NCI-H146 treated with DMSO at 0.1 percent for 48 hours (cell line): Measurements from ENCODE around the gene OR52L1.
"Not testable (repeated sequence)": the region's sequence is repeated elsewhere in the genome, so short reads cannot be mapped to it uniquely, and the experiment has no call there.

ENCODE experiments used
- DNase-seq: peaks from one replicate; lab custom pipeline; 2025; ENCODE audit not compliant: unreplicated experiment; lab: John Stamatoyannopoulos, UW

OR52L1 gene

DNA sequence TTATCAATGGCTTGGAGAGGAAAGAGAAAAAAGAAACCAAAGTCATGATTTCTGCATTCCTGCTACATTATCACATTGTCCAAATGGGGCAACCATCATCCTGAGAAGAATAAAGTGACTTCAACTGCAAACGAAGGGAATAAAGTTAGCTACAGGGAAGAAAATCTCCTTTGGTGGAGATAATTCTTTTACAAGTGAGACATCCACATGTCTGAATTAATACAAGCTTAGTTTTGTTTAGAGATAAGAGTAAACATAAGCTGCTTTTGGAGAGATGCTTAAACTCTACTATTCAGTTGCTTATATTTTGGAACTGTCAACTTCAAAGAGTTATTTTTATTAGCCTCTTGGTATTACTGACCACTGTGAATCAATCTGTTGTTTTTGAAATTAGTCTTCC, at the start of gene OR52L1:
TSS of gene OR52L1 (minus strand) at position 101 of the 400 bp plus-strand sequence. CDS start at position 46, 55 bp downstream.
- no peak for DNase-seq

DNA sequence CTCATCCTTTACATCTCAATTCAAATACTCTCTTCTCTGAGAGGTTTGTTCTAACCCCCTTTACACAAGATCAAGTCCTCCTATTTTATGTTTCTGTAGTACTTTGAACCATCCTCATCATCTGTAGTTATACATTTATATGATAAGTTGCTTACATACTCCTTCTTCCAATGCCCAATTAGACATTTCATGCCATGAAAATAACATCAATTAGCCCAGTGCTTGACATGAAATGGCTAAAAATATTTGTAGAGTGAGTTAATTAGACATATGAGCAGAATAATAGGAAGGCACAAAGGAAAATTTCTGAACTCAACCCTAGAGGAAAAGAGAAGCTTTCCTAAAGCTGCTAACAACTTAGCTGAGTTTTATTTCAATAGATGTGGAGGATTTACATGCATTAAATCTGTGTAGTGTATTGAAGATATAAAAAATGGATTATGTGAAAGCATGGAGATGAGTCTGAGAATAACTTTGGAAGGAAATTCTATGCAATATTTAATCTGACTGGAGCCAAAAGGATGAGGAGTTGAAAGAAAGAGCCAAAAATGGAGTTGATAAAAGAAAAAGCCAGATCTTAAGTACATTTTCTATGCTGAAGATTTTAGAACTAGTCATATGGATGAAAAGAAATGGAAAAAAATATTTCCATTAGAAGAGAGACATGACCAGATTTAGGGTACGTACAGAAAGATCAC, 44.1 kb upstream of the OR52L1 start, which contains the start of gene OR56A1:
TSS of gene OR56A1 (minus strand) at position 51 of the 698 bp plus-strand sequence. CDS start 3,066 bp downstream, outside the sequence.
- DNase-seq, result no peak

DNA sequence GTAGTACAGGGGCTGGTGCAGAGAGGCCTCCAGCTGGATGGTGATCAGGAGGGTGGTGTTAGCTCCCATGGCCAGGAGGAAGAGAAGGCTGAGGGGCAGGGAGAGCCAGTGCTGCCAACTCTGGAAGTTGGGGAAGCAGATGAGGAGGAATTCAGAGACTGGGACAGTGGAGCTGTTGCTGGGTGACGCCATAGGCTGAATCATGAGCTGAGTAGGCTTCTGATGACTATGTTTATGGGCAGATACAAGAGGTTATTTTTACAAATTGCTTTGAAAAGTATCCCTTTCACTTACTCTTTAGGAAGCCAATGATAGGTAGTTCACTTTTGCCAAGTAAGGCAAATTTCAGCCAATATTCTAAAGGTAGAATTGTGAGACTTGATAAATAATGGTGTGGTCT, 40.7 kb upstream of the OR52L1 start:
- no peak for DNase-seq

DNA sequence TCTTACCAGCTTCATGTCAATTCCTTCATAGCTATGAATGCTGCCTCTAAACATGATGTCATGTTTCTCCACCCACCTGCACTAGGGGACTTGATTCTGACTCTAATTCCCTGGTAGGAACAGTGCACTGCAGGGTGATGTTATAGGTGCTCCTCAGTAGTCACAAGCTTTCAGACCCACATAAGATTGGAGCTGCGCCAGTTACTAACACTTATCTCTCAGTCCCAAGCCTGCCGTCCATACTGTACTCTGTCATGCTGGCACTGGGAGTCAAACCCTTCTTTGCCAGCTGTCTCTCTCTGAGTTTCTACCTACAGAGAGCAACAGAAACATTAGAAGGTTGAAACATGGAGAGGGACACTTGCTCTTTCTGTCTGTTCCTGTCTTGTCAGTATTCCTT, 38.3 kb upstream of the OR52L1 start:
- no peak for DNase-seq

DNA sequence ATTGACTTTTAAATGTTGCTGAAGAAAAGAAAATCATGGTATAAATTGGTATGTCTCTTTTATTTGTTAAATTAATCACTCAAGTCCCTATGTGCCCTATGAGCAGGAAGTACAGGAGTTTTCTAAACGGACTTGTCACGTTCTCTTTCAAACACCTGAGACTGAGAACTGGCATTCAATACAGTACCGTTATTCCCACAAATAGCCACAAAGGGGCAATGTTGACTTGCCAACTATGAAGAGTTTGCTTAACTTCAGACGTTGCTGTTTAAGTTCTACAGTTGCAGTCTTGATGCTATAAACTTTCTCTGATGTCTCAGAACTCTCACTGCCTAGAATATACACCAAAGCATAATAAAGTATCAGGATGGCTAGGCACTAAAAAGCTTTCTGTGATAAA, 36.2 kb upstream of the OR52L1 start:
- DNase-seq, result peak; percentile 8

DNA sequence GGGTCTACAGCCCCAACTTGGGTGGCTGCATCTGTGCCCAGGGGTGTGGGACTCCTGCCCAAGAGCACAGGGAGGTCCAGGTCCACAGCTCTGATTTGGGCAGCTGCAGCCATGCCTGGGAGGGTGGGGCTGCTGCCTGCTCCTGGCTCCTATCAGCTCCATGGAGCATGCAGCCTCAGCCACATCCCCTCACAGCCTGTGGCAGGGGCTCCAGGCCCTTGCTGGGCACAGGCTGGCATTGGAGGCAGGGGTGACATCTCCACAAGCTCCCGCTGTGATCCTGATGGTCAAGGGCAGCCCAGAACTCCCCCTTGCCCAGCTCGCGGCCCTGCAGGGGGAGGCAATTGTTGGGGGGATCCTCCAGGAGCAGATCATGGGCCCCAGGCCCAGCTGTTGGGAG, 26.3 kb upstream of the OR52L1 start:
- no peak for DNase-seq

DNA sequence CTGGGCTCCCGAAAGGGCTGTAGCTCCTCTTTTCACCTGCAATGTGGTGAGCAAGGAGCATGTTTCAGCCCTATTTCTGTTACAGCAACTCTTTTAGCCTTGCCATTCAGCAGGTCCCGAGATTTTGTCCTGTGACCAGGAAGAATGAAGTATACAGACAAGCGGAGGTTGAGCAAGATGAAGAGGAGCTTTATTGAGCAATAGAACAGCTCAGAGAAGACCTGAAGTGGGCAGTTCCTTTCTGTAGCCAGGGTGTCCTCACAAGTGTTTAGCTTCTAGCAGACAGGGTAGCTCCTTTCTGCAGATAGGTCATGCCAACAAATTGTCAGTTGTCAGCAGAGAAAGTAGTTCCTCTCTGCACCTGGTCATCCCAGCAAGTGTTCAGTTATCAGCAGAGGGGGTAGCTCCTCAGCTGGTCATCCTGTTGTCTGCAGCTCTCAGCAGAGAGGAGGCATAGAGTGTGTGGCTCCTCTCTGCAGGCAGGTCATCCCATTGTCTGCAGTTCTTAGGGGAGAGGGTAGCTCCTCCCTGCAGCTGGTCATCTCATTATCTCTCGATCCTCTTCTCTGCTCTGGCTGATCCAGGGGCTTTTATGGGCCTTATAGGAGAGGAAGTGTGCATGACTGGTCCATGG, 25.4 kb upstream of the OR52L1 start:
- no peak for DNase-seq

DNA sequence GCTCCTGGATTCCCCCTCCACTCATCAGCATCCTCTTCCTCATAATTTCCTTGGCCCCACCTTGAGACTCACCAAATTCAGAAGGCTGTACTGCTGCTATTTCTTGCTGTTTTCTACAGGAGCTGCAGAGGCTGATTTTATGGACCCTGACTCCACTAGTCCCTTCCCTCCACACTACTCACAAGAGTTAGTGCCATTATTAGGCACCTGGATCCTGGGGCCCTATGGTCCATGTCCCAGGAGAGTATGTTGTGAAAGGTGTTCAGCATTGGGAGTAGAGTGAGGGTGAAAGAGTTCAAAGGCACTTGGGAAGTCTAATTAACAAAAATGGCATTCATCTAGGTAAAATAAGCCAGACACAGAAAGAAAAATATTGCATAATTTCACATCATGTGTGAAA, 20.1 kb upstream of the OR52L1 start, which contains the start of gene OR56A4:
TSS of gene OR56A4 (minus strand) at position 101 of the 400 bp plus-strand sequence. CDS start 3,954 bp downstream, outside the sequence.
- DNase-seq, result no peak

DNA sequence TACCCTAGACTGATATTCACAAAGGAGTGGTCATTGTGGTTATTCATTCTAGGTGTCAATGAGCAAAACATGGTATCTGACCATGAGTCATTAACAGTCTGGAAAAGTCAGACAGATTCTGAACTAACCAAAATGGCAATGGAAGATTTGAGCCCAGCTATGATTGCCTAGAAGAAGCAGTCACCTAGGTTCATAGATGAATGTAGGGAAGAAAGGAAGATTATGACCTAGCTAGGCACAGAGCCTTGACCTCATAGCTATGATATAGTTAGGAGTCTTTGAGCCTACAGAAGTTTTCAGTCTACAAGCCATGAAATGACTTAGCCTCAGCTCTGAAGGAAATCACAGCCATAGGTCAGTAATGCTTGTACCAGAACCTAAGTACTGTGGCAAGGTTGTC, 19.6 kb upstream of the OR52L1 start:
- DNase-seq, result no peak

DNA sequence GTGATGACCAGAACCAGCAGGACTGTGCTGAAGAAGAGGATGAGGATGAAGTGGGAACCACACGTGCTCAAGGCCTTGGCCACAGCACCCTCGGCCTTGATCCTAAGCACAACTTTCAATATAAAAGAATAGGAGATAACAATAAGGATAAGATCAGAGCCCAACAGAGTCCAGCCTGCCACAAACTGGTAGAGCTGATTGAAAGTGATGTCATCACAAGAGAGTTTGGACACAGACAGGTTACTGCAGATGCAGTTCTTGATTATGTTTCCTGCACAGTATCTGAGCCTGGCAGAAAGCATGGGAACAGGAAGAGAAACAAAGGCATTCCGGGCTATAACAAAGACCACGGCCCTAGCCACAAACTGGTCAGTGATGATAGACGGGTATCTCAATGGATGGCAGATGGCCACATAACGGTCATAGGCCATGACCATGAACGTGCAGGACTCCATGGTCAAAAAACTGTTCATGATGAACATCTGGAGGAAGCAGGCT, 15.5 kb upstream of the OR52L1 start:
- no peak for DNase-seq

DNA sequence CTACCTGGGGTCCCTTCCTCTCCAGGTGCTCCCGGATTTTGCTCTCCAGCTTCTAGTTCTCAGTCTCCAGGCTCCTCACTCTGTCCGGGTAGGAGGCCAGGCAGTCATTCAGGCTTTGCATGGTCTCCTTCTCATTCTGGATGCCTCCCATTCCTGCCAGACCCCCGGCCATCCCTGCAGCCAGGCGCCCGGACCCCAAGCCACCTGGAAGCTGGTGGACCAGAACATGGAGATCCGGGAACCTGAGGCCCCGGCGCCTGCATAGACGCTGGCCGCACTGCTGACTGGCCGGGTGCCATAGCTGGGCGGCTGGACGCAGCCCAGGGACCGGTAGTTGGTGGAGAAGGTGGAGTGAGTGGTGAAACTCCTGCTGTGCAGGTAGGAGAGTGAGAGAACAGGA, 8.0 kb upstream of the OR52L1 start:
- DNase-seq, result no peak

DNA sequence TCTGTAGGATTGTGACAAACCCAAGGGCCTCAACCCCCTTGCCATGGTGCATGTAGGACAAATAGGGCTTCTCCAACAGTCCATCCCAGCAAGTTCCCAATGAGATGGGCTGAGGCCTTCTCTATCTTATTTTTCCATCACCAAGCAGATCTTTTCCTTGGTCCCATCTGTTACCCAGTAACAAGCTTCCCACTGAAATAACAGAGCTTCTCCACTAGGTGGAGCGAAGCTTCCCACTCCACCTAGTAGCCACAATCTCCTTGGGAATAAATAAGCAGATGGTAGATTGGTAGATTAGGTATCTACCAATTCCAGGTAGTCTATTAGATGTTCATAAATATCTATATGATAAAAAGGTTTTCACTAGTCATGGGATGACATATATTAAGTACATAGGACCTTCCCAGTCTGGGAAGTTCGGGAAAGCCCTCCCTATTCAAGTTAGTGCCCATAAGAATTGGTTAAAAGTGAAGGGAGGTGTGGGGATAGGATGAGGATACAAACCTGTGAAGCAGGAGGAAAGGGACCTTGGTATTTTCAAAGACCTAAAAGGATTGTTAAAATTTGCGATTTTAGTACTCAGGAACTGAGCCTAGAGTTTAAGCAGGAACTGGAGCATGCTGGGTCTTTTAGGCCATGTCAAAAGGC, 5.9 kb upstream of the OR52L1 start:
- no peak for DNase-seq

DNA sequence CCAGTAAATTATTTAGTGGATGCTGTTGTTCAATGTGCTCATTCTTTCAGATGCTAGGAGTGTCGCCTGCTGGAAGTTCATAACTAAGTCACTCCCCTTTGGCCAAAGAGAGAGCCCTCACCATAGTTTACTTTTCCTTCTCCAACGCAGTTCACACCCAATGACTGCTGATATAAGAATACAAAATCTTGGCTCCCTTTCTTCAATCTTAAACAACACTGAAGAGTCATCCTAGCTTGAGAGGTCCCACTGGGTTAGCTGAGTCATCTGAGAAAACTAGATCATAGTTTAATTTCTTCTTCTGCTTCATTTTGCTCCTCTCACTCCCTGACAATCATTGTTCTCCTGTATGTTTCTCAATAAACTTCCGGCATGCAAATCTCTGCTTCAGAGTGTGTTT, 5.4 kb upstream of the OR52L1 start:
- no peak for DNase-seq

DNA sequence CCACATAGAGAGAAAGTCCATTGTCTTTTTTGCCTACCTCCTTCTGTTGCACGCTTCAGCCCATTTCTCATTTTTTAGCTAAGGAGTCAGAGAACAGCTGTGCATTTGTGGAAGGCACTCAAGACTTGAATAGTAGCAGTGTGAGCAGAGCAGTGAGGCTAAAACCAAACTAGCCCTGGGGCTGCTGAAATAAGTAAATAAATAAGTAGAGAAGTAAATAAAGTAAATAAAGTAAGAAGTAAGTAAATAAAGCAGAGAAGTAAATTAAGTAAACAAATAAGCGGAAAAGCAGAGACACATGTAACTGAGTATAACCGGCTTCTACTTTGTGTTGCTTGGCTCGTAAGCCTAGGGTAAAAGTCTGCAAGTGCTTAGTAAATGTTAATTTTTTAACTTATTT, 2.4 kb upstream of the OR52L1 start:
- no peak for DNase-seq

DNA sequence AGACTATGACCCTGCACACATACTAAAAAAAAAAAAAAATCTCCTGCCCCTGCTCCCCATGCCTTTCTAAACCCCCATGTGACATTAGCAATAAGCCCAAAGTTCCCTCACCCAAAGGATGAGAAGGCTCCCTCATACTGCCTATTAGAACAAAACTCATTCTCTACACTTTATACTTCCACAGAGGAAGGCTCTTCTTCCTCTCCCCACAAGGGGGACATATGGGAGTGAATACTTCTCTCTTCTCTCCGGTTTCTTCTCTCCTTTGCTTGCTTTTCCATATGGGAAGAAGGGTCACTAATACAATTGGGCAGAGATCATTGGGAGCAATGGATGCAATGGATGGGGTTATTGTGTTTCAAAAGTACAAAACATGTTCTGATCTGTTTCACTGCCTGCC, 3.3 kb downstream of the OR52L1 start:
- no peak for DNase-seq

DNA sequence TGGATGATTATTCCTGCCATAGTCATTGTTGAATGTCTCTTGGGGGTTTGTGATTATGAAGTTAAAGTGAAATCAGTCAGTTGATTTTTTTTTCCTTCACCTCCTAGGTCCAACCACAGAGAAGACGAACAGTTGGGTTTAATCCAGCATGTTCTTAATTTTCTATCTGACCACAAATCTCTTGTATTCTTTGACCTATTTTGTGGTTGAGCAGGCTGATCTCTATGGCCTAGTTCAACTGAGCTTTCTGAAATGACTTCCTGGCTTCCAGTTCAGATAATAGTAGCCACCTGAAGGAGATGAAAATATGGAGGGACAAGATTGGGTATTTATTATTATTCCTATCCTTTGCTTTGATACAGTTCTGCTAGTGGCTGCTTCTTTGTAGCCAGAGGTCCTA, 13.3 kb downstream of the OR52L1 start:
- DNase-seq, result no peak

DNA sequence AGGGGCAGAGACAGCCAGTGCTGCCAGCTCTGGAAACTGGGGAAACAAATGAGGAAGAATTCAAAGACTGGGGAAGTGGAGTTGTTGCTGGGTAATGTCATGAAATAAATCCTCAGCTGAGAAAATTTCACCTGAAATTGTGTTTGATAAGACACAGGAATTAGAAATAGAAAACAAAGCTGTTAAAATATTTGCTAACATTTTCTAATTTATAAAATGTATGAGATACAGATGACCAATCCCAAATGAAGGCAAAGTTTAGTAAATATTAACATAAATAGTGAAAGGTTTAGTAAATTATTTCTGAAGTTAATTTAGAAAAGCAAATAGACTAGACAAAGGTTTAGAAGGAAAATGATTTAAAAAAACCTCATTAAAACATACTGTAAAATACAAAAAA, 18.4 kb downstream of the OR52L1 start, which contains the start of gene OR56A5:
TSS of gene OR56A5 (minus strand) at position 101 of the 400 bp plus-strand sequence. CDS start at position 101, 0 bp downstream.
- DNase-seq, result no peak

DNA sequence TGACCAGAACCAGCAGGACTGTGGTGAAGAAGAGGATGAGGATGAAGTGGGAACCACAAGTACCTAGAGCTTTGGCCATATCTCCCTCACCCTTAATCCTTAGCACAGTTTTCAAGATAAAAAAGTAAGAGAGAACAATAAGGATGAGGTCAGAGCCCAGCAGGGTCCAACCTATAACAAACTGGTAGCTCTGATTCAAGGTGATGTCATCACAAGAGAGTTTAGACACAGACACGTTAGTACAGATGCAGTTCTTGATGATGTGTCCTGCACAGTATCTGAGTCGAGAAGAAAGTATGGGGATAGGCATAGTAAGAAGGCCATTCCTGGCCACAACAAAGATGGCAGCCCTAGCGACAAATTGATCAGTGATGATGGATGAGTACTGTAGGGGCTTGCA, 19.1 kb downstream of the OR52L1 start:
- no peak for DNase-seq

DNA sequence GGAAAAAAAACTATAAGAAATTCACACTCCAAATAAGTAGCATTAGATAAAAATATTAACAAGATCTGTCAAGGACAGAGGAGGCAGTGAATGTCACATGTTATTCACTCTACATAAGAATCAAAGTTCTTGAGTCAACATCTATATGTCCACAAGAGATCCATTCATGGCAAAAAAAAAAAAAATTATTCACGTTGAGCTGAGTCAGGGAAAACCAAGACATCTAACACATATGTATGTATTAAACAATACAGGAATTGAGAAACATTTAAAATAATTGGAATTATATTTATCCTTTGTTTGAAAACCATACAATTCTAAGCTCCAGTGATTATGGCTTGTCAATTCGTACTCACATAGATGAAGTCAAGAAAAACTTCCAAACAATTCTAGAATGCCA, 19.8 kb downstream of the OR52L1 start:
- DNase-seq, result no peak

DNA sequence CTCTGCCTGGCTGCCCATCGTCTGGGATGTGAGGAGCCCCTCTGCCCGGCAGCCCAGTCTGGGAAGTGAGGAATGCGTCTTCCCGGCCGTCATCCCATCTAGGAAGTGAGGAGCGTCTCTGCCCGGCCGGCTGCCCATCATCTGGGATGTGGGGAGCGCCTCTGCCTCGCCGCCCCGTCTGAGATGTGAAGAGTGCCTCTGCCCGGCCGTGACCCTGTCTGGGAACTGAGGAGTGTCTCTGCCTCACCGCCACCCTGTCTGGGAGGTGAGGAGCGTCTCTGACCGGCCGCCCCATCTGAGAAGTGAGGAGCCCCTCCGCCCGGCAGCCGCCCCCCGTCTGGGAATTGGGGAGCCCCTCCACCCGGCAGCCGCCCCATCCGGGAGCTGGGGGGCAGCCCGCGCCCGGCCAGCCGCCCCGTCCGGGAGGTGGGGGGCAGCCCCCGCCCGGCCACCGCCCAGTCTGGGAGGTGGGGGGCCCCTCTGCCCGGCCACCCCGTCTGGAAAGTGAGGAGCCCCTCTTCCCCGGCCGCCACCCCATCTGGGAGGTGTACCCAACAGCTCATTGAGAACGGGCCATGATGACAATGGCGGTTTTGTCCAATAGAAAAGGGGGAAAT, 26.0 kb downstream of the OR52L1 start:
- DNase-seq, result not testable (repeated sequence)

DNA sequence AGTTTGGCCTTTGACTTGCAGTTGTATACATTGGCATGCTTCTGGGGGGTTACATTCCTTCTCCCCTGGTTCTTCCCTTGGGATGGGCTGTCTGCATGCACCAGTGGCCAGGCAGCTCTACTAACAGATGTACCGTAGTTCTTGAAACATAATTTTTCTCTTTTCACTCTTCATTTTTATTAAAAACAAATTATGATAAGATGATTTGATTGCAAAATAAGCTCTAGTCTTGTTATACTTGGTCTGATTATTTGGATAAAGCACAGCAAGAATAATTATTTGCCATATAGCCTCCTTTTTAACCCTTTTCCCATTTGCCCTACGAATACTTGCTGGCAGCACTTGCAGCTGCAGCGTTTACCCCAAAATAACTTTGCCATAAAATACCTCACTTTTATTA, 31.2 kb downstream of the OR52L1 start:
- no peak for DNase-seq
